ENCODE data around the gene C22orf39. TPM values are rescaled to one million over a fixed set of nuclear protein-coding genes. Genes with fewer than 3 reads are reported as not detected.
A peak's percentile ranks its signal among the peaks of the same experiment; 100 is the strongest.

C22orf39 gene
- 35.7 TPM for polyA plus RNA-seq (ENCODE audit: insufficient read length)

DNA sequence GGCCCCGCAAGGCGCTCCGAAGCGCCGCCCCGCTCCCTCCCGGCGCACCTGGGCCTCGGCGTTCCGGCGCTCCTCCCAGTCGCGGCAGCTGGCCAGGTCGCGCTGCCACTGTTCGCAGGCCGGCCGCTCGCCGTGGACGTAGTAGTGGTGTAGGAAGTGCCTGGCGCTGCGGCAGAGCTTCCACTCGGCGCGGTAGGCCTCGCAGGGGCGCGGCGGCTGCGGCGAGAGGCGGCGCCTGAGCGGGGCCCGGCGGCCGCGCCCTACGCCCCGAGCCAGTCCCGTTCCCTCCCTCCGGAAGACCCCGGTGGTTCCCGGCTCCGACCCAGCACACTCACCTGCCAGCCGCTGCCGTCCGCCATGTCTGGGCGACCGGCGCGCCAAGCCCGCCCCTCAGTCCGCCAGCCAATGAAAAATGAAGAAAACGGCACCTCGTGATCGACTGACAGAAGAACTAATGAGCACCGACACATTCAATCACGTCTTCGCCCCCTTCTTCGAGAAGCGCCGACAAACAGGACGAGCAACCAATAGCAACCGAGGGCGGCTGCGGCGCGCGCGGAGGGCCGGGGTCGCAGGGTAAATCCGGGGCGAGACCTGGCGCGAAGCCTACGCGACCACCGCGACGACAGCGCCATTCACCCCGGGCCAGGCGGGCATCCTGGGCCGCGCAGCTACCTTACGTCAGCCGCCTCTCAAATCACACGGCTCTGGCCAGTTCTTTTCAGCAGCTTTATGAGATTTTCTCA, at the start of gene C22orf39:
Gene C22orf39, minus strand, starts transcription at position 382 of the 746 bp plus-strand sequence. Its CDS starts 23 bp downstream, at position 359.
- DNase-seq: peak; percentile 92

DNA sequence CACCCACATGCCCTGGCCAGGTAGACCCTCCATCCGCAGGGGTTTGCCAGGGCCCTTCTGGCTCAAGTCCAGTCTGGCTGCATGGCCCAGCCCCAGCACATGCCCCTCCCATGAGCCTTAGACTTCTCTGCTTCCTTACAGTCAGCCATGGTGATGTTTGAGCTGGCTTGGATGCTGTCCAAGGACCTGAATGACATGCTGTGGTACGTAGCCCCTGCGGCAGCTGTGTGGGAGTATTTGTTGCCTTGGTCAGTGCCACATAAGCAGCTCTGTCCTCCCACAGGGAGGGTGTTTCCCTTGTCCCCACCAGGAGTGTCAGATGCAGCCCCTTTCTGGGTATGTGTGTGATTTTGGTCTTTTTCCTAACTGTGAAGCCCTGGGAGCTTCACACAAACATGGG, 49.7 kb upstream of the C22orf39 start:
- DNase-seq: no peak

DNA sequence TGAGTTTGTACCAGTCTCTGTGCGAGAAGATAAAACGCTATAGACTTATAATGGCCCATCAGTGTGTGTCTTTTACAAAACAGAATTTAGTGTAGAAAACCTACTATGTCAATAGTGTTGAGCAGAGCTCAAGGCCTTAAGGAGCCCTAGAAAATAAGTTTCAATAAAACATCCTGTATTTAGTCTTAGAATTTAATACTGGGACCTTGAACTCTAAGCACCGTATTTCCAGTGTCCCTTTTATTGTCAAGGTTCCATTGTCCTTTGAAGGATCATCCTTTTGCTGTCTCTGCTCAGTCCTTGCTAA, 48.8 kb upstream of the C22orf39 start:
- no peak for DNase-seq

GRCh38 chr22:19495562-19496323, 48.2 kb upstream of the C22orf39 start:
- no peak for DNase-seq

GRCh38 chr22:19494676-19495173, 47.2 kb upstream of the C22orf39 start:
- DNase-seq: no peak

GRCh38 chr22:19494001-19494560, 46.6 kb upstream of the C22orf39 start:
- DNase-seq: no peak

DNA sequence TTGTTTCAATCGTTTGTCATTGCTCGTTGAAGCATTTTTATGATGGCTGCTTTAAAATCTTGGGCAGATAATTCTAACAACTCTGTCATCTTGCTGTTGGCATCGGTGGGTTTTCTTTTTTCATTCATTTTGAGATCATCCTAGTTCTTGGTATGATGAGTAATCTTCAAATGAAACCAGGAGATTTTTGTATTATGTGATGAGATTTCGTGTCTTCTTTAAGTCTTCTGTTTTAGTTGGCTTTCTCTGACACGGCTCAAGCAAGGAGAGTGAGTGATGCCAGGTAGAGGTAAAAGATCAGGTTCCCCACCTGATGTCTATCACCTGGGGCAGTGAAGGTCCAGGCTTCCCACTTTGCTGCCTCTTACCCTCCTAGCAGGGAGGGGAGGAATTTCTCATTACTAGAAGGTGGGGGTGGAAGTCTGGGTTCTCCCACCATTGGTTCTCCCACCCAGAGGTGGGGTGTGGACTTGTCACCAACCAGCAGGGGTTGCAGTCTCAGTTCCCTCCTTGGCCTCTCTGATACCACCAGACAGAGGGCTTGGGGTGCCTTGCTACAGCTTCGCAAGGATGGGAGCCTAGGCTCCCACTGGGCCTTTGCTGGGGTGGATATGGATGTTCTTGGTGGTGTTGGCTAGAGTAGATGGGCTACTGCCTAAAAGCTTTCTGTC, 45.1 kb upstream of the C22orf39 start:
- no peak for DNase-seq

- DNase-seq: no peak
Measured at GRCh38 chr22:19490628-19491230, 43.2 kb upstream of the C22orf39 start.

DNA sequence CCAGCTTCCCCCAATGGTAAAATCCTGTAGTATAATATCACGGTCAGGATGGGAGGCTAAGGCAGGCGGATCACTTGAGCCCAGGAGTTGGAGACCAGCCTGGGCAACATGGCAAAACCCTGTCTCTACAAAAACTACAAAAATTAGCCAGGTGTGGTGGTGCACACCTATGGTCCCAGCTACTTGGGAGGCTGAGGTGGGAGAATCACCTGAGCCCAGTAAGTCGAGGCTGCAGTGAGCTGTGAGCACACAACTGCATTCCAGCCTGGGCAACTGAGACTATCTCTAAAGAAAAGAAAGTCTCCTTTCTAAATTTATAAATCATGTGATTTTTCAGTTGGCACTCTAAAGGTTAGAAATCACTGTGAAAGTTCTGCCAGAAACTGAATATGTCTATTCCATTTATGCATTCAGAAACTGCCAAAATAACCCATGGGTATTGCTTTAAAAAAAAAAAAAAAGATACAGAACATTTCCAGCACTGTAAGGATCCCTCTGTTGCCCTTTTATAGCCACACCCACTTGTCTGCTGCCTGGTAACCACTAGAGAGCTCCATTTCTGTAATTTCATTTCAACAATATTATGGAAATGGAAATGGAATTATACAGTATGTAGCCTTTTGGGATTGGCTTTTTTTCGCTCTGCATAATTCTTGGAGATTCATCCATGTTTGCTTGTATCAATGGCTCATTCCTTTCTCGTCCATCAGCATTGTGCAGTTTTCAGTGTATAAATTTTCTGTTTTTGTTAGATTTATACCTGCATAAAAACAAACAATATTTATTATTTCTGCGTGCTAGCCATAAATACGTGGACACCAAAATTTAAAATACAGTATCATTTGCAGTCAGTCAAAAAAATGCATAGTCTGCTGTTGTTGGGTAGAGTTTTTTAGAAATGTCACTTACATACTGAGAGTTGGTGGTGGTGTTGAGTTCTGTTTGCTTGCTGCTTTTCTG, 41.7 kb upstream of the C22orf39 start:
- peak; percentile 21 for DNase-seq

GRCh38 chr22:19488285-19488684, 40.8 kb upstream of the C22orf39 start:
- DNase-seq: no peak

GRCh38 chr22:19483481-19484244, 36.2 kb upstream of the C22orf39 start:
- no peak for DNase-seq

DNA sequence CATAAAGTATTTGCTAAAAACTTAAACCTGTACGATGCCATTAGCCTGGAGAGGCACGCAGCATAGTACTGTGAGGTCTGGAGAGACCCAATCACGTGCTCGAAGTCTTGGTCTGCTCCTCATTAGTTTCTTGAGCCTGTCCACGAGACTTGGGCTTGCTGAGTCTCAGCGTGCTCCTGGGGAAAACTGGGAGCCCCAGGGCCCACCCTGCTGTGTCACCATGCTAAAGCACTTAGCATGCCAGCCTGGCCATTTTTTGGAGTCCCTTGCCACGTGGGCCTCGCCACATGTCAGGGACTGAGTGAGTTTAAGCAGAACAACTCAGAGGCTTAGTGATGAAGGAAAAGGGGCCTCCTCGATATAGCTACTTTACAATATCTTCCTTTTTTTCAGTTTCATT, 34.8 kb upstream of the C22orf39 start:
- no peak for DNase-seq

- no peak for DNase-seq
Measured at GRCh38 chr22:19480789-19481188, 33.3 kb upstream of the C22orf39 start.

- no peak for DNase-seq
Measured at GRCh38 chr22:19480173-19480568, 32.7 kb upstream of the C22orf39 start.

DNA sequence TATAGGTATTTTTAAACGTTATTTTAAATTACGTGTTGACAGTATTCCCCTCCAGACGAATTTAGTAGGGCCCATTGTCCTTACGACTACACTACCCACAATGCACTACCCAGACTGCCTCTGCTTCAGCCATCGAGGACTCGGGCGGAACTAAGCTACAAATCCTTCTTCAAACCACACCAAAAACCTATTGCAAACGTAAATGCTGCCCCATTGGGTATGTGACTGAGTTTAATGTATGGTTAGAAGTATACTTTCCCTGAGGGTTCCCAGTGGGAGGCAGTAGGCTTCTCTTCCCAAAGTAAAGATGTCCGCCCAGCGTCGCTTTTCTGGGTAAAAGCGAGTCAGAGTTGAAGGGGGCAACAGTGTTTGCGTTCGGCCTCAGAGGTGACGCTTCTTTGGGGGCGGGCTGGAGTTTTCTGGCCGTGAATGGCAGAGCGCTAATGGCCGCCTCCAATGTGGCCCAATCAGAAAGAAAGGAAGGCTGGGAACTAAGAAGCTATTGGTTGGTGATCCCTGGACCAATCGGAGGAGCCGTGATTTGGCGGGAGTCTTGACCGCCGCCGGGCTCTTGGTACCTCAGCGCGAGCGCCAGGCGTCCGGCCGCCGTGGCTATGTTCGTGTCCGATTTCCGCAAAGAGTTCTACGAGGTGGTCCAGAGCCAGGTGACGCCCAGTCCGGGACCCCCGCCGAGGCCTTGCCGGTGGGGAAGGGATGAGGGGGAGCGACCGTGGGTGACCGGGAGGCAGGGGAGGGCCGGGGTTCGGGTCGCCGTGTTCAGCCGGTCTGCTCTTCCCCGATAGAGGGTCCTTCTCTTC, 32.1 kb upstream of the C22orf39 start, which contains the start of gene CDC45:
Gene CDC45, plus strand, starts transcription at position 566 of the 818 bp plus-strand sequence. Its CDS starts 49 bp downstream, at position 615.
- DNase-seq: peak; percentile 98

DNA sequence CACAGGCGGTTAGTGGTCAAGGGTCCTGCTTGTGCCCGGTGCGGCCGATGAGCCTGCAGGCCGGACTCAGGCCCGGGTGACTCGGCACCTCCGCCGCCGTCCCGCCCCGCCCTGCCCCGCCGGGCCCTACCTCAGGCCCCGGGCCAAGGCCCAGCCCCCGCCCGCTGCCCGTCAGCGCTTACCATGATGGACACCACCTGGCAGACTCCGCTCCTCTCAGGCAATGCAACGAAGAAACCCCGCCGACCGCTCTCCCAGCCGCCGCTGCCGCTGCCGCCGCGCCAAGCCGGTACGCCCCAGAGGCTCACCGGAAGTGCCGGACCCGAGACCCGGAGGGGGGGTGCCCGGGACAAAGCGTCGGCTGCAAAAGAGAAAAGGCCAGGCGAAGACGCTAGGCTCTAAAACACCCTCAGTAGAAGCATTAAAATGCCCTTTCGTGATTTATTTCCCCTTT, 31.4 kb upstream of the C22orf39 start, which contains the start of gene UFD1:
Gene UFD1, minus strand, starts transcription at position 293 of the 454 bp plus-strand sequence. Its CDS starts 108 bp downstream, at position 185.
- no peak for DNase-seq

GRCh38 chr22:19478045-19478900, 30.8 kb upstream of the C22orf39 start:
- DNase-seq: no peak
